Measurements from ENCODE around the gene MAPKAPK3.
A peak's percentile ranks its signal among the peaks of the same experiment; 100 is the strongest.

Gene MAPKAPK3

DNA sequence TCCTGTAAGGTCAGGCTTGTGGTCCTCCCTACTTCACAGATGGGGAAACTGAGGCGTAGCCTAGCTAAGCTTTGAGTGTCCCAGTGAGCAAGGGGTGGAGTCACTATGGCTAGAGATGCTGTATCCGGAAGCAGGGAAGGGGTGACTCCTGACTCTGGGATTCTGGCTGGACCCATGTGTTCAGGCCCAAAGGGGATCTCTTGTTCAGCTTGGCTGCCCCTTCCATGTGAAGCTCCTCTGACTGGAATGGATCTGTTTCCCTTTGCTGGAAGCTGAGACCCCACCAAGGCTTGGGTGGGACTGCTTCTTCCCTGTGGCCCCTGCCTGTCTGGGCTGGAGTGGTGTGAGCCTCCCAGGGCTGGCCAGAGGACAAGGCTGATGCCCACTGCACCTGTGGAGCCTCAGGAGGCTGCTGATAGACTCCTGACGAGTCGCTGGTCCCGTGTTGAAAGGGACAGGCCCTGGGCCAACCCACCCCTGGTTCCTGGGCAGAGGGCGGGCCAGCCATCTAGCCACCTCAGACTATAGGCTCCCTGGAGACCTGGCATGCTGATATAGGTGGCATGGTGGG, 1.0 kb downstream of the MAPKAPK3 start:
- intact Hi-C loops (cut with DNase I), result loop anchor here (5.0 kb wide), 2 partner anchors 54 to 769 kb away; partner anchors contain the start of genes DOCK3 and MANF
- DNase-seq, result no peak

DNA sequence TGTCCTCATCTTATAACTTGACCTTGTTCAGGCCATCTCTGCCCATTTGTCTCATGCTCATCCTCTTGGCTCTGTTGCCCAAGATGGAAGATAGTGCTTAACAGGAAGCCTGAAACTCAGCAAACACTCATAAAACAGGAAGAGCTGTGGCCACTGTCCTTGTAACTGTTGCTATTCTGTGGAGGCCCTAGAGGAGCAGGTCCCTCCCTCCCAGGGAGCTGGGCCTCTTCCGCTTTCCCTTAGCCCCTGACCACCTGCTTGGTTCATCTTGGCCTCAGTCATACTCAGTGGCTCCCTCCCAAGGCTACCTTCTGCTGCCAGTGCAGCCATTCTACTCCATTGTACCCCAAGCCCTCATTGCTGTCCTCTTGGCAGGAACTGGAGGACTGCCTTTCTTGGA, 3.5 kb downstream of the MAPKAPK3 start:
- intact Hi-C loops (cut with DNase I), result no loop called here
- DNase-seq, result peak in 21 of 42 donors; percentile 13 to 69 (median 37)

DNA sequence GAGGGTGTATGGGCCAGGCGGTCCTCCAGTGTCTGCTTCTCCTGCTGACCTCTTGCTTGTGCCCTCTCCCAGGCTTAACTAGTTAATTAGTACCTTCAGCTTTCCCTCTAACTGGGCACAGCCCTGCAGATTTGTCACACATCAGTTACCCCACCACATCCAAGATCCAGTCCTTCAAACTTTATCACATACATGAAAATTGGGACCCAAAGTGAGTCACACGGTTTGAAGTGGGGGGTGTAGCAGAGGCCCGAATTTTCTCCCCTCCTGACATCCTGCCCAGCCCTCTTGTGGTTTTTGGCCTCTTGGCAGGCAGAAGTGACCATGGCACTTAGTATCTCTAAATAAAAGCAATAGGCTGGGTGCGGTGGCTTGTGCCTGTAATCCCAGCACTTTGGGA, 3.9 kb downstream of the MAPKAPK3 start:
- intact Hi-C loops (cut with DNase I), result no loop called here
- no peak for DNase-seq

DNA sequence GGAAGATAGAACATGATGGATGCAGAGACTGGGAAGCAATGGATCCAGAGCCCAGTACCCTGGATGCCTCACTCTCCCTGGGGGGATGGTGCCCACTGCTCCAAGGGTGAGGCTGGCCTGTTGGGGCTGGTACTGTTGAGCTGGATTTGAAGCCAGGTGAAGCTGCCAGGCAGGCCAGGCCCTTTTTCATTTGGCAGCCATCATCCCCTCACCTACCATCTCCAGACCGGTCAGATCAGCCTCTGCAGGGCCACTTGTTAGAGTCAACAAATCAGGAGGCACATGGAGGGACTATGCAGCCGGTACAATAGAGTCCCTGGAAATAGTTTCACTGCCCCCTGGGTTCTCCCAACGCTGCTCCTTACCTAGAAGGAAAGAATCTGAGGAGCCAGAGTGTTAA, 5.9 kb downstream of the MAPKAPK3 start:
- intact Hi-C loops (cut with DNase I), result no loop called here
- no peak for DNase-seq

DNA sequence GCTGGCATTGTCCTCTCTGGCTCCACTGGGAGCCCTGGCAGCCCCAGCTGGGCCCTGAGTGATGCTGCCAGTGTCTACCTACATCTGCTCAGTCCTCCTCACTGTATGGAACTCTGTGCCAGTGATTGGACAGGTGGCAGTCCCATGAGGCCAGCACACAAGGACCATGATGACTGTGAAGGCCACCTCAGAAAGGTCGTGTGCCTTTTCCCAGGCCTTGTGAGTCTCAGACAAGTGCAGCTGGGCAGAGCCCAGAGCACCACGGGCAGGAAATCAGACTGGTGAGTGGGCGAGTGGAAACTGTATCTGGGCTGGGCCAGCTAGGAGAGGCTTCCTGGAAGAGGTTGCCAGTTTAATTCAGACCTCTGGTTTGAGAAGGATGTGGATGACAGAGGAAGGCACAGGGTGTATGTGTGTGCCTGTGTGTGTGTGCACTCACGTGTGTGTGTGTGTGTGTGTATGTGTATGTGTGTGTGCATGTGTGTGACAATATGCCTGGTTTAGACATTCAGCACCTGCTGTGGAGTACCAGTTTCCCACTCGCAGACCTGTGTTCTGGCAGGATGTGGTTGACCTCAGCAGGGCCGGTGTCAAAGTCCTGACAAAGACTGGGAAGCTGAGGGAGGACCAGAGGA, 7.0 kb downstream of the MAPKAPK3 start:
- DNase-seq, result no peak
- intact Hi-C loops (cut with DNase I), result no loop called here

DNA sequence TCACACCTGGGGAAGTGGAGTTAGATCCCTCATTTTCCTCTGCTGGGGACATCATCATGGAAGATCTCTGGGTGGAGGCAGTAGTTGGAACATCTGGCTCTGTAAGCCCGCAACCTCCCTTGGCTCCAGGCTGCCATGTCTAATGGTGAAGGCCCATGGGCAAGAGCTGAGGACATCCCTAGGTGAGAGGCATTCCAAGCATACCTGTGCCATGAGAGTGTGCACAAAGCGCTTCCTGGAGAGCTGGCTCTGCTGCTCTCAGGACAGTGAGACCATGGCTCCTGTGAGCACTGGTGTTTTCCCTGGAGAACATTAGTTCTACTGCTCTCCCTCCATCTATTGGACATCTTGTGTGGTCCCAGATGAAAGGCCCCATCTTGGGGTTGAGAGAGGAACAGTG, 7.7 kb downstream of the MAPKAPK3 start:
- no peak for DNase-seq
- intact Hi-C loops (cut with DNase I), result no loop called here

GRCh38 chr3:50625231-50626182, 8.6 kb downstream of the MAPKAPK3 start:
- intact Hi-C loops (cut with DNase I), result no loop called here
- DNase-seq, result no peak

DNA sequence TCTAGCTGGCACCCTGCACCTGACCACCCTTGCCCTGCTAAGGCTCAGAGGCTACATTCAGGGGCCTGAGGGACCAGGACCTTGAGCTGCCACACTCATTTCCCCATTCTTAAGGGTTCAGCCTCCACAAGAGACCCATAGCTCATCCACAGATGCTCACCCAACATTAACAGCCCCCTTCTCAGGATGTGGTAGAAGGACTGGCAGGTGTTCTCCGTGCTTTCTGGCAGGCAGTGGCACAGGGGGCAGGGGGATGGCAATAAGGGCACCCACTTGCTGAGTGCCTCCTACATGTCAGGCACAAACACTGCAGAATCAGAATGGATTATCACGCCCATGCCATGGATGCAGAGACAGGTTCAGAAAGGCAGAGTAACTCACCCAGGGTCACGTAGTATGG, 9.4 kb downstream of the MAPKAPK3 start:
- intact Hi-C loops (cut with DNase I), result no loop called here
- no peak for DNase-seq

DNA sequence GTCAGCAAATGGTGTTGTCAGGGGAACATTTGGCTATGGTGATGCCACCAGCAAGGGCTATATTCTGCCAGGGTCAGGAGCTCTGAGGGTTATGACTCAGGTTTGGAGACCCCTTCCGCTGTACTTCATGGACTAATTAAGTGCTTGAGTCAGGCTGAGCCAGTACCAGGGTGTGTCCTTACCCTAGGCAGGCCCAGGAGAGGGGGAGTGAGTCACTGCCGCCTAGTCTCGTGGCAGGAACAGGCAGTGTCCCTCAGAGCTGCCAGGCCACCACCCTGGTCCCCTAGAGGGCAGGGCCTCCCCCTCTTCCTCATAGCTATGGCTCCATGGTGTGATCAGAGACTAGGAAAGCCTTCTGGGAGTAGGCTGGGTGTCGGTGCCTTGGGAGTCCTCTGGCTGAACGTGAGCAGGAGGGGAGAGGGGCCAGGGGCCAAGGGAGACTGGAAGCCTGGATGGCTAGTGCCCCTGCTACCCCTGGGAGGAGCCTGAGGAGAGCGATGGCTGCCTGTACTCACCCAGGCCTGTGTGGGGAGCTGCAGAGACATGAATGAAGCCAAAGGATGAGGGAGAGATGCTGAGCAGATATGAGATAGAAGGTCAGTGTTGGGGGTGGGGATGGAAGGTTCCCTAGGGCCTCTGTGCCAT, 10.6 kb downstream of the MAPKAPK3 start:
- intact Hi-C loops (cut with DNase I), result no loop called here
- peak in 31 of 42 donors; percentile 30 to 75 (median 55) for DNase-seq

DNA sequence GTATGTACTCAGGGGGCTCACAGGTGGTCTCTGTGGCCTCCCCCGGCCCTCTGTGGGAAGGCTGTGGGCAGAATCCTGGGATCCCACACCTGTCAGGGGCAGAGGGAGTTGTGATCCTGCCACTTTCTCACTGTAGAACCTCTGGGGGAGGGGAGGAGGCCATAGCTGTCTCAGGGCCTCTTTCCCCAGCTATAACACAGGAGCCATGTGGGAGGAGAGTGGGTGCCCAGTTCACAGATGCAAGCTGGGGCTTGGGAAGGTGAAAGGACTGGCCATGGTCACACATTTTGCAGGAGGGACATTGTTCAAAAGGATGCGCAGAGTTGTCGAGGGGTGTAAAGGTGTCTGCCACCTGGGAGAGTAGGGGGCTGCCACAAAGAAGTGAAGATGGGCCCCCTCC, 11.7 kb downstream of the MAPKAPK3 start:
- intact Hi-C loops (cut with DNase I), result no loop called here

GRCh38 chr3:50630394-50630793, 13.4 kb downstream of the MAPKAPK3 start:
- no peak for DNase-seq
- intact Hi-C loops (cut with DNase I), result no loop called here

More for the DNA sequence above, 11.7 kb downstream of the MAPKAPK3 start:
- no peak for DNase-seq

- intact Hi-C loops (cut with DNase I), result no loop called here
- DNase-seq, result no peak
Observed at GRCh38 chr3:50630877-50631276, 13.9 kb downstream of the MAPKAPK3 start.

GRCh38 chr3:50632450-50632849, 15.5 kb downstream of the MAPKAPK3 start:
- no peak for DNase-seq
- intact Hi-C loops (cut with DNase I), result no loop called here

DNA sequence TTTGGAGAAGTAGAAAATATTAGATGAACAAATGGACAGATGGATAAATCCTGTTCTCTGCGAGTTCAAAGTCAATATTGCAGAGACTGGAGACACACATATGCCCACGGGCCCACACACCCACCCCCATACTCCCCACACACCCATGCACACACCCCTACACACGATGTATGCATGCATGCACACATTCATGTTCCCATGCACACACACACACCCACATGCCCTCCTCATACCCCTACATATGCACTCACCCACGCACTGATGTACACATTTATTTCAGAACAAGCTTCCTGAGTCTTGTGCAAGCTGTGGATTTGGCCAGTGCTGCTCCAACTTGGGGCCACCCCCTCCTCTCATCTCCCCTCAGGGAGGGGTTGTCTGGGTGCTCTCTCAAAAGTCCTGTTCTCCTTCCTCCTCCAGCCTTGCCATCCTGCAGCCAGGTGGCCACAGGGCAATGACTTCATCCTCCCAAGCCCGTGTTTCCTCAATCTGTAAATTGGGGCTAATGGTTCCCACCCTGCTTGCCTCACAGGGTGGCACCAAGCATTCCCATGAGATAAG, 16.4 kb downstream of the MAPKAPK3 start:
- intact Hi-C loops (cut with DNase I), result no loop called here
- no peak for DNase-seq

DNA sequence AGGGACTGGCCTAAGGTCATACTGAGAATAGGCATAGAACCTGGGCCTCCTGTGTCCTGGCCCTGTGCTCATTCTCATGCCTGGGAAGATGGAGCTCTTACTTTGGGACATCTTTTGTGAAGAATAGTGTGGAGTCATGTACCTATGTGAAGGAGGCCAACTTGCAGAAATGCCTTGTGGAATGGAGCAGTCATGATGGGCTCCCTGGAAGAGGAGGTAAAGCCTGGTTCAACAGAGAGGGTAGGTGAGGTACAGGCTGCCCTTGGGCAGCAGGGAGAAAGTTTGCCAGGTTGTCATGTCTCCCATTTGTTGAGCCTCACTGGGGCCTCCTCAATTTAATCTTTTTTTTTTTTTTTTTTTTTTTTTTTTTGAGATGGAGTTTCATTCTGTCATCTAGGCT, 18.1 kb downstream of the MAPKAPK3 start:
- intact Hi-C loops (cut with DNase I), result no loop called here
- DNase-seq, result no peak

DNA sequence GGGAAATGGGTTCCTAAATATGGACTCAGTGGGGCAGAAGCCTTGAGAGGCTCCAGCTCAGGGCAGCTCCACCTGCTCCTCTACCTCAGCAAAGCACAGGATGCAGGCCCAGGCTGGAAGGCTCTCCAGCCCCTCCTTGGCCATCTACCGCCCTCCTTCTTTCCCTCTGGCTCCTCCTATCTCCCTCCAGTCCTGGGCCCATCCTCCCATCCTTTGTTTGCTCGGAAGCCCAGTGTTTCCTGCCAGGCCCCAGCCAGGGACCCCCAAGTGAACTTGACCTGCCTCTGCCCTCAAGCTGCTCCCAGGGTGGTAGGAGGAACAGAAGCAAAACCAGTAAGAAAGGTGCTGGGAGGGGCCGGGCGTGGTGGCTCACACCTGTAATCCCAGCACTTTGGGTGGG, 20.1 kb downstream of the MAPKAPK3 start:
- intact Hi-C loops (cut with DNase I), result no loop called here
- no peak for DNase-seq

DNA sequence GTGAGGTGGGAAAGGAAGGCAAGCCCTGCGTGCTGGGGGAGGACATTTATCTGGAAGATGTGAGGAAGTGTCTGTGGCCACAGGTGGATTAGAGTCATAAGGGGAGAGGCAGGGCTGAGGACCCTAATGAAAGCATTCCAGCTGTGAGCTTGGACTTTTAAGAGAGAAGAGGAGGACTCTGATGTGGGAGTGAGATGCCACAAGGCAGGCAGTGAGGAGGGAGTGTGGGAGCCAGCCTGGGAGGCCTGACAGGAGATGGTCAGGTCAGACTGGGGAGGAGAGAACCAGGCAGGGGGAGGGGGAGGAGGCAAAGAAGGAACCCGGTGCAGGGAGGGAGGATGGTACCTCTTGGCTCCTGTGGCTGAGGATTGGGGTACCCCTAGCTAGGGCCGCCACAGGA, 21.0 kb downstream of the MAPKAPK3 start:
- DNase-seq, result no peak
- intact Hi-C loops (cut with DNase I), result no loop called here

GRCh38 chr3:50639055-50639494, 22.1 kb downstream of the MAPKAPK3 start:
- intact Hi-C loops (cut with DNase I), result no loop called here
- no peak for DNase-seq

- no peak for DNase-seq
- intact Hi-C loops (cut with DNase I), result no loop called here
Observed at GRCh38 chr3:50642382-50642781, 25.4 kb downstream of the MAPKAPK3 start.

Measured in head of caudate nucleus (tissue), 42 donors.